Measurements from ENCODE around the gene TLN1.
A peak's percentile ranks its signal among the peaks of the same experiment; 100 is the strongest.

The TLN1 gene

DNA sequence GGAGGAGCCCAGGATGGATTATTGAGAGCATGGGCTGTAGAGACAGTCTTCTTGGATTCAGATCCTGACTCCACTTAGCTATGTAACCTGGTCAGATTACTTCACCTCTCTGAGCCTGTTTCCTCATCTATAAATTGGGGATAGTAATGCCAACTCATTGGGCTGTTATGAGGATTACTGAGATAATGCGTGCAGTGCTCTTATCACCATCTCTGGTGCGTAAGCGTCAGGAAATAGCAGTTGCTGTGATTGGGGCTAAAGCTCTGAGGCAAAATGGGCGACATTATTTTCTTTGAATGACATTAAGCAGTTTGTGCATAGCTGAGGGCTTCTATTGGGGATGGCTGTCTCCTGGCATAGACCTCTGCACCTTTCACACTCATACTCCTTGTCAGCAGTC lies 23.1 kb upstream of the TLN1 start:
- DNase-seq (ENCODE audit: low read depth, low spot score) = no peak

DNA sequence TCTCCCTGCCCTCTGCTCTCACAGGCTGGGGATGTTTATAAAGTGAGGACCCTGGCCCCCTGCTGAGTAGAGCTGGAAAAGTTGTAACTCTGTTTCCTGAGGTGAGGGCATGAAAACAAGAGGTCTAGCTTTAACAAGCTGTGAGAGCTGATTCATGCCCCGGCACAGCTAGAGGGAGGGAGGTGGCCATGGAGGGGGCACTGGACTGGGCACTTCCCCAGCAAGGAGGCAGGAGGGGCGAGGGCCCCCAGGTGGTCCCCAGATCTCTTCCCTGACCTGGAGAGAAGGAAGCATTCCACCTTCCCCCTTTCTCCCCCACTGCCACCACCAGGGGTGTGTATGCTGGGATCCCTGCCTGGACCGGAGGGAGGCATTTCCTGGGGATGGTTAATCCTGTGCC lies 22.3 kb upstream of the TLN1 start, which contains the start of gene MSMP:
Gene MSMP (minus strand): TSS at position 13 of the 400 bp plus-strand sequence. CDS start 147 bp downstream, outside the sequence.
- DNase-seq (ENCODE audit: low read depth, low spot score) = no peak

DNA sequence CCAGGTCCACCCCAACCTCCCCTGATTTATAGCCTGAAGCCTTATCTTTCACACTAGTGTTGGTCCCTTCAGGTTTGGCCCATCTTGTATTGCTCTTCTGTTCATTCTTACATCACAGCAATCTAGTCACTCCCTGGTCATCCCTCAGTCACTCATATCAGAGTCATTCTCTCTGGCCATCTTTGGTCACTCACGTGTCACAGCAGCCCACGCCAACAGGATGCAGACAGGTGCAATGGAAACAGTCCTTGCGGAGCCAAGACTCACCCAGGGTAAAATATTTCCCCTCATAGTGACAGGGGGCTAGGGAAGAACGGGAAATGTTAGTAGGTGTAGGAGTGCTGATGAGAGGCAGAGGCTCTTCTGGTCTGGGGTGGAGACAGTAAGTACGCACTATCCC lies 21.5 kb upstream of the TLN1 start:
- DNase-seq (ENCODE audit: low read depth, low spot score) = no peak

DNA sequence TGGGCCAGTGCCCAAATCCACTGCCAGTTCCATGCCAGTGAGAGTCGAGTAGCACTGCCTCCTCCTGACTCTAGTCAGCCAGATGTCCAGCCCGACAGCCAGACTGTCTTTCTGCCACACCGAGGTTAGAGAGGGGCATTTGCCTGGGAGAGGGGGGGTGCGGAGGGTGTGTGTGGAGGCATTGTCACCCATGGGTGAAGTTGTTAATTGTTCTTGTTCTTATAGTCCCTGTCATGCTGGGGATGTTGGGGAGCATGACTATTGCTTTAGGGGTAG lies 18.2 kb upstream of the TLN1 start:
- no peak for DNase-seq (ENCODE audit: low read depth, low spot score)

DNA sequence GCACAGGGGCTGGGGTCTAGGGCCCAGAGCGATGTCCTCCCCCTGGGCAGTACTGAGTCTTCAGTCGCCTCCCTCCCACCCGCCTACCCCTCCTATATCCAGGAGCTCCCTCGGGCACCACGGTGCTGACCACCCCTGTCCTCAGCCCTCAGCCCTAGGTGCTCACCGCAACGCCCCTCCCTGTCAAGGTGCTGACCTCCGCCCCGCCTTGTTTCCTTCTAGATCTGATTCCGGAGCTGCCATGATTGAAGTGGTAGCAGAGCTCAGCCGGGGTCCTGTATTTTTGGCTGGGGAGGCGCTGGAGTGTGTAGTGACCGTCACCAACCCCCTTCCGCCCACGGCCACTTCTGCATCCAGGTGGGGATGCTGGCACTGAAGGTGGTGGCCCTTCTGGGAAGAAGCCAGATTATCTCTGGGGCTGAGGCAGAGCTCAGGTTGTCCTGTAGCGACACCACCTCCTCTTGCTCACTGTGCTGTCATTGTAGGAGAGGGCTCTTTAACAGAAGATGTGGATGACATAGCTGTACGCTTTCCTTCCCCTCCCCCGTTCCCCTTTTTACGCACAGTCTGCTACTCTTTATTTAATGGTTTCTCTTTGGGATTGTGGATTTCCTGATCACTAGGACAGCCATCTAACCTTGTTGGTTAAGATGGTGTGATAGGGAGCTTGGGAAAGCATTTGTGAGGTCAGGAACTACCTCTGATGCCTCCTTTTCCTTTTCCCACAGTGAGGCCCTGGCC lies 17.7 kb upstream of the TLN1 start:
- DNase-seq (ENCODE audit: low read depth, low spot score) = no peak

DNA sequence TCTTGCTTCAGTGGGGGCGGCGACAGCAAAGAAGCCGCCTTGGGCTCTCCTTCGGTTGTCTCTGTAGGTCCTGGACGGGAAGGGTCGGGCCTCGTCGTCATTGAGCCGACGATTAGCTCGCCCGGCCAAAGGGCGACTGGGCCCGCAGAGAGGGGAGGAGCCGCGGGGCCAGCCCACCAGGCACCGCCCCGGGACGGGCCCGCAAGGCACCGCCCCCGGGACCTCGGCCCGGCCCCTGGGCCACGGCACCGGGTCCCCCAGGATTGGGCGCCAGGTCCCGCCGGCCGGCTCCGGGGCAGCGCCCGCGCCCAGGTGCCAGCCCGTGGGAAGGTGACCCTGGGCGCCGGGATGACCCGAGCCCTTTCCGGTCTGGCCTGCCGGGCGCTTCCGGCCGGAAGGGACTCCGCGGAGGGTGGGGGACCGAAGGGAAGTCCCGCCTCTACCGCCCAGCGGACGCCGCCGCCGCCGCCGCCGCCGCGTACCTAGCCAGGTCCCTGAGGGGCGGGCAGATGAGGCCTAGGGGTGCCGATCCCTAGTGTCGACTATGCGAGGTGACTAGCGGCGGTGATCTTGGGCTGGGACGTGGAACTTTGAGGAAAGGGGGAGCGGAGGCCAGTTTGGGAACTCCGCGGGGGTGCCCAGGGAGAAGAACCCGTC lies 17.0 kb upstream of the TLN1 start, which contains the start of the genes GBA2 and RGP1:
Gene GBA2 (minus strand): TSS at position 371 of the 657 bp plus-strand sequence. CDS start 524 bp downstream, outside the sequence.
Gene RGP1 (plus strand): TSS at position 430 of the 657 bp plus-strand sequence. CDS start 469 bp downstream, outside the sequence.
- DNase-seq (ENCODE audit: low read depth, low spot score) = peak; percentile 78

DNA sequence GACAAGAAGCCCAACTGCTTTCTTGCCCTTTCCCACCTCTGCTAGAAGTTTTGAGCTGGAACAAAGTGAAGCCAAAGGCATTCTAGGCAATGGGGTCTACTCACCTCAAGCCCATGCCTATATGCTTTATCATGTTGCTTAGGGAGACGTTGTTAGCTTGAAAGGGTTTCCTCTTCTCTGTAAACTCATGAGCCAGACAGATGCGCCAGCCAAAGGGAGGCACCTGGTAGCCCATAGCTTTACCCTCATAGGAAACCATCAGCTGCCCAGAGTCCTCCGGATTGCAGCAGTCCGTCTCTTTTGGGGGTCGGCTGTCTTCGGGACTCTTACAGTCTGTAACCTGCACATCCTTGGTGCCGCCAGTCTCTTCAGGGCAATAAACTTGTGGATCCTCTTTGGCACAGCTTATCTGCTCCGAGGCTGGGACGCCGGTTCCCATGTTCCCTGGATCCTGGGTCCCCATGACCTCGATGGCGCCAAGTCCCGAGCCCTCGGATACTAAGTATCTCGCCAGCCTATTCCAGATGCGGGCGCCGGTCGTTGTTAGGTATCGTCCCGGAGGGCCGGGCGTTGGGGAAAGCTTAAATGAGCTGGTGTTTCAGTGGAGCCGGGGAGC lies 16.4 kb upstream of the TLN1 start:
- no peak for DNase-seq (ENCODE audit: low read depth, low spot score)

DNA sequence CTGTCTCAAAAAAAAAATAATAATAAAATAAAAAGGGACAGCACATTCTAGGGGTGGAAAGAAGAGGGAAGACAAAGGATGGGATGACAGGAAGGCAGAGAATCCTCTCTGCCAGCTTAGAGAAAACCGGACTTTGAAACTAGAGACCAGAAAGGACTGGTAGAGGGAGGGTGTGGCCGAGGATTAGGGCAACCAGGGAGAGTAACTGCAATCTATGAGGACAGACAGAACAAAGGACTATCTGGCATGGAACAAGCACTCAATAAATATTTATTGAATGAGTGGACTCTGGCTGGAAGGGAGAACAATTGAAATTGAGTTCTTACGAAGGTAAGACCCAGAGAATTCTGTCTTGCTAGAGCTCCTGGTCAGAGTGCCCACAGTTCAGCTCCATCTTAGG lies 14.6 kb upstream of the TLN1 start:
- DNase-seq (ENCODE audit: low read depth, low spot score) = no peak

DNA sequence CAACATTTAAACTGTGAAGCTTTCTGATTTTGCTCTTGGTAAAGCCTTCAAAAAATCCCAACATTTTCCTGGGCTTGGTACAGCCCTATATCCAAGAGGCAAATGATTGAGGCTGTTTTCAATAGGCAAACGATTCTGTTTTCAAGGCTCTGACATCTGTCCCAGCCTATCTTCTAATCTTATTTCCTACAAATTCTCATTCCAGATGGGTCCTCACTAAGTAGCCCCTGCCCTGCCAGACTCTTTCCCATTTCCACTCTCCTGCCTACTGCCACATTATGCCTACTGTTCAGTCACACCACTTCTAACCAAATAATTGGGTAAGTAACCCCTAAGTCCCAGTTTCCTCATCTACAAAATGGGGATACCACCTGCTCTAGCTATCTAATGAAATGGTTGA lies 13.6 kb upstream of the TLN1 start:
- no peak for DNase-seq (ENCODE audit: low read depth, low spot score)

DNA sequence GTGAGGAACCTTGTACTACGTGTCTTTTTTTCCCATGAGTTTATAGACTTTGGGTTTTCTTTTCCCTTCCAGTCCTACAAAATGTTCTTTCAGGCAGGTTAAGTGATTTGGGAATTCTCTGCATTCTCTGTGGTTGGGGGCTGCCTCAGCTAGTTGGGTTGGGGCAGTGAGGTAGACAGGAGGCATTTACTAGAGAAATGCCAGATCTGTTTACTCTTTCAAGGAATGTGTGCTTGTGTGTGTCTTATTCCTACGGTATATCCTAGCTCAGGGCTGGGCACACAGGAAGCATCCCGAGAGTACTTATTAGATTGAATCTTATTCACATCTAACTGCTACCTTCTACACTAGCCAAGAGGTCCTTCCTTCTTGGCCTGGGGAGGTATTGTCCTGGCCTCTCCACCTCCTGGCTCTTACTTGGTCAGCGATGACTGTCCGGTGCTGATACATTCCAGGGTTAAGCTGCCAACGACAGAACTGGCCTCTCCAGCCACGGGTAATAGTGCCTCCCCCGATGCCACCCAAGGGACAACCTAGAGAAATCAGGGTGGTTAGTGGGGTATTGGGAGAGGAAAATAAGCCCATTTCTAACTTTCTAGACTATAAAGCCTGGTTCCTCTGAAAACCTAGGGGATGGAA lies 12.0 kb upstream of the TLN1 start:
- no peak for DNase-seq (ENCODE audit: low read depth, low spot score)

DNA sequence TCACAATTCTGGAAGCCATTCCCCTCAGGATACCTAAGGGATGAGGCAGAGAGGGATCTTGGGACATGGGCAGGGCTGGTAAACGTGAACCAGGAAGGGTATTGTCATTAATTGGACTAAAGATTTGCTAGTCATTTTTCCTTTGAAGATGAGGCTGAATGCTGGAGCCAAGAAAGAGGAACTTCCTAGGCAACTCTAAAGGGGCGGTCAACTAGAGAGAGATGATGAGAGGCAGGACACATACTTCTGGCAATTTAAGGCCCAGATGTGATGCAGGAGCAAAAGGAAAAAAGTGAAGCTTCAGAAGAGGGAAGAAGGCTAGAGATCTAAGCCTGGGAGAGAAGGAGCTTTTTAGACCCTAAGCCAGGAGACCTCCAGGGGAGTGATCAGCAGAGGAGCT lies 11.5 kb upstream of the TLN1 start:
- DNase-seq (ENCODE audit: low read depth, low spot score) = no peak

DNA sequence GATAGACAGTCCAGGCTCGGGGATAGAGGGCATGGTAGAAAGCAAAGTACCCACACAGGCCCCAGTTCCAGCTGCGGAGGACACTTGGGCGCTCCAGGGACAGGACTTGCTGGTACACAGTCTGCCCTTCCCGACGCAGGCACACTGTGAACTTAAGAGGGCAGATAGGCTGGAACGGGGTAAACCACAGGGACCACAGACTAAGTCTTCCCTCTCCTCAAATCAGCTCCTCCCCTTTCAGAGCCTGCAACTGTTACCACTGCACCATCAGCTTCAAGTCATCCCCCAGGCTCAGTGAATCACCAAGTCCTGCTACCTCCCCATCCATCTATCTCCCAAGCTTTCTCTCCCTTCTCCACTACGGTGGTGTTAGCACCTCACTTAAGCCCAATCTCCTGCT lies 9.7 kb upstream of the TLN1 start:
- DNase-seq (ENCODE audit: low read depth, low spot score) = no peak

DNA sequence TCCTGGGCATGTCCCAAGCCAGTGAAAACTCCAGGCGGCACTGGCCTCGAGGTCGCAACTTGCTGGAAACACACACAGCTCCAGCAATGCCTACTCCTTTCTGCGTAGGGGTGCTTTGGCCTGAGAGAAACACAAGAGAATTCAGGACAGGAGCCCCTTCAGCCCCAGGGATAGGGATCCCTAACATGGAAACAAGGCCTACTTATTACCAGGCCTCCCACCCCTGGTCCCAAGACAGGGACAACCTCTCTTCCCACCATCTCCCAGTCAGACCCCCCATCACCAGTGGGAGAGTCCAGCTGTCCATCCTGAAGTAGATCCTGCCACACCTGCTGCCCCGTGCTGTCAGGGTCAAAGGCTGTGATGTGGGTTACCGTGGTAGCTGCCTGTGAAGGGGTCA lies 8.2 kb upstream of the TLN1 start:
- DNase-seq (ENCODE audit: low read depth, low spot score) = no peak

DNA sequence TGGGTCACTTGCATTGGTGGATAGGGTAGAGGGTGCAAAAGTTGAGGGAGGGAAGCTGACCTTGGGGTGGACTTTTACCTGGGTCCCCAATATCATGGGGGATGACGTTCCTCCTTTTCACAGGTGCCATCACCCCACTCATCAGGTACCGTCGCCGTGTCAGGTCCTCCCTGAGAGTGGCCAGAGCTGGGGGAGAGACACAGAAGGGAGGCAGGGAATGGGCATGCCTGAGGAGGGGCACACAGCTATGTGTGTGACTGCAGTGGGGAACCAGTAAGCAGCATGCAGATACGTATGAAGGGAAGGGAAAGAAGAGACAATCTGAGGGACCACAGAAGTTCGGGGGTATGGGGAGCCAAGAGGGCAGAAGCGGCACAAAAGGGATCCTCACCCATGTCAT lies 6.9 kb upstream of the TLN1 start:
- no peak for DNase-seq (ENCODE audit: low read depth, low spot score)

DNA sequence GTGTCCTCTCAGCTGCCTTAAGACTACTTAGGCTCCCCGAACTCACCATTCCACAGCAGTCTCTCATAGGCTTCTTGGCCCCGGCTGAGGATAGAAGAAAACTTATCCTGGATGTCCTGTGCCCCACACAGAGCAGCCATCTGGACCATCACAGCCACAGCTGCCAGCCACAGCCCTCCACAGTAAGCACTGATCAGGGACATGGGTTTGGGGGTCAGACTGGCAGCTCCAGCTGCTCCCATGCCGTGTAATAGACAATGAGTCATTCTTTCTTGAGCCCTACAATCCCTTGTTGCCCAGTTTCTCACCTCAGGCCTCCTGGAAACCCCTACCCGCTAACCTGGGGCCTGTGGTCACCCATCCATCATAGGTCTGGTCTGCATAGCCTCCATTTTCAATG lies 6.2 kb upstream of the TLN1 start:
- DNase-seq (ENCODE audit: low read depth, low spot score) = no peak

DNA sequence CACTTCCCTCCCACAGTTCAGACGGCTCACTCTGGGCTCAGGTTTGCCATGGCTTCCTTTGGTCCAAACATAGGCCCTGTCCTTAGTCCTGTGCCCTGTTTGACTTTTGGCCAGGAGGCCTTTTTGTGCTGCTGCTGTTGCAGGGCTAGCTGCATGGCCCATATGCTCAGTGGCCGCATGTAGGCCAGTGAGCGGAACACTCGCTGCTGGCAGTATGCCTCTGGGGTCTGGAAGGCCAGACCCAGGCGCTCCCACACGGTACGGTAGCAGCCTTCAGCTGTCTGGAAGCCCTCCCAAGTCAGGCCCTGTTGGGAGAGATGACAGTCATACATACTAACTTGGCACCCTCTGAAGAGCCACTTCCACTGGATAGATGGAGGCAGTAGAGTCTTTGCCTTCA lies 5.1 kb upstream of the TLN1 start:
- DNase-seq (ENCODE audit: low read depth, low spot score) = no peak

DNA sequence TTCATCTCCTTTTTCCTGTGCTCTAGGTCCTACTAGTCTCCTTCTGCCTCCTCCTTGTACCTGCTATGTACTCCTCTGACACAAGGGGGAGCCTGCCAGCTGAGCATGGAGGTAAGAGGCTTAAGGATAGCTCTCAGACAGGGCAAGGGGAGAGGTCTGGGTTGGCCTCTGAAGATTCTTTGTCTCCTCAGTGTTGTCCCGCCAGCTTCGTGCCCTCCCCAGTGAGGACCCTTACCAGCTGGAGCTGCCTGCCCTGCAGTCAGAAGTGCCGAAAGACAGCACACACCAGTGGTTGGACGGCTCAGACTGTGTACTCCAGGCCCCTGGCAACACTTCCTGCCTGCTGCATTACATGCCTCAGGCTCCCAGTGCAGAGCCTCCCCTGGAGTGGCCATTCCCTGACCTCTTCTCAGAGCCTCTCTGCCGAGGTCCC lies 4.2 kb upstream of the TLN1 start:
- DNase-seq (ENCODE audit: low read depth, low spot score) = peak; percentile 88

DNA sequence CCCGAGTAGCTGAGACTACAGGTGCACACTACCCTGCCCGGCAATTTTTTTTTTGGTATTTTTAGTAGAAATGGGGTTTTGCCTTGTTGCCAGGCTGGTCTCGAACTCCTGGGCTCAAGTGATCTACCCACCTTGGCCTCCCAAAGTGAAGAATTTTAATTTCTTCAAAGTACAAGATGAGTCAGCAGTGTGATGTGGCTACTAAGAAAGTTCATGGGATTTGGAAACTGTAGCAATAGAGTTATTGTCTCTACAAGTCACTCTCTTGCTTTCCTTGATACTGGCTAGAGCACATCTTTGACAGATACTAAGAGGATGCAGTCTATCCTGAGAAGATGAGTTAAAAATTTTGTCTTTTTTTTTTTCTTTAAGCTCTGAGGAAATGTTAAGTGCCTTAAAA lies 2.1 kb upstream of the TLN1 start:
- DNase-seq (ENCODE audit: low read depth, low spot score) = no peak

DNA sequence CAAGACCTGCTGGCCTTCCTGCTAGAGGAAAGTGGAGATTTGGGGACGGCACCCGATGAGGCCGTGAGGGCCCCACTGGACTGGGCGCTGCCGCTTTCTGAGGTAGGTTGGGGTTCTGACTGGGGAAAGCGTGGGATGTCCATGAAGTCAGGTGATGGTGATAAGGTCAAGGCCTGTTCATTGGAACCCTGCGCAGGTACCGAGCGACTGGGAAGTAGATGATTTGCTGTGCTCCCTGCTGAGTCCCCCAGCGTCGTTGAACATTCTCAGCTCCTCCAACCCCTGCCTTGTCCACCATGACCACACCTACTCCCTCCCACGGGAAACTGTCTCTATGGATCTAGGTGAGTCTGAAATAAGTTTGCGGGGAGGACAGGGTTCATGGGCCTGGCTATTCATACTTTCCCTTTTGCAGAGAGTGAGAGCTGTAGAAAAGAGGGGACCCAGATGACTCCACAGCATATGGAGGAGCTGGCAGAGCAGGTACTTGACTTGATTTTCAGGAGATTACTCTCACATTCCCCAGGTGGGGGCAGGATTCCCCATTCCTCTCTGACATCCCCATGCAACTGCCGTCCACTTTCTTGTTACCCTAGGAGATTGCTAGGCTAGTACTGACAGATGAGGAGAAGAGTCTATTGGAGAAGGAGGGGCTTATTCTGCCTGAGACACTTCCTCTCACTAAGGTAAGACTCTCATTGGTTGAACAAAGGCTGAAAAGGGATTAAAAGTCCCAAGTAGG lies 976 bp upstream of the TLN1 start:
- DNase-seq (ENCODE audit: low read depth, low spot score) = peak; percentile 76

DNA sequence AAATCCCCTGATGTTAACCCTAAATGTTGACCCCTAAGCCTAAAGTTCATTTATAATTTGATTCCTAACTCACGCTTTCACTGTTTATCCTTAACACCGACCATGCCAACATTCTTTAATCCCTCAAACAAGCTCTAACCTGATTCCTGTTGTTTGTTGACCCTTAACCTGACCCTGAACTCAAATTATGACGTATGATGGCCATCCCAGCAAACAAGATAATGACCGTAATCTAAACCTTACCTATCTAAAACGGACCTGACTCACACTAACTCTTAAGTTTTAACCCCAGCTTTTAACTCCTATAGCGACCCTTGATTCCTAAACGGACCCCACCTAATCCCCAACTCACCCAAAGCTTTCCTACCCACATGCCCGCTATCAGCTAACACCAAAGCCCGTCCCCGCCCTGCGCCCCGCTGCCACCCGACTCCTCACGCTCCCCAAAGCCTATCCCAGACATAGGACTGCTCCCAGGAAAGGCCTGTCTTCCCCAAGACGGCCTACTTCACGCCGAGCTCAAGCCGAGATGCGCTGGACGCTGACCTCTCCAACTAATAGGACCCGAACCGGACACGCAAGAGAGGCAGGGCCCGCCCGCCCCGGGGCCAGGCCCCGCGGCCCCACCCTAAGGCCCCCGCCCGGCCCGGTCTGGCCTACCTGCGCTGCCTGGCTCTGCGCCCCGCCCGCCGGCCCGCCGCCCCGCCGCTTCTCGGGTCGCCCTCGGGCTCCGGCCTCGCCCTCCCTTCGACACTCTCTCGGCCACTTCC lies 395 bp downstream of the TLN1 start:
- peak; percentile 47 for DNase-seq (ENCODE audit: low read depth, low spot score)

DNA sequence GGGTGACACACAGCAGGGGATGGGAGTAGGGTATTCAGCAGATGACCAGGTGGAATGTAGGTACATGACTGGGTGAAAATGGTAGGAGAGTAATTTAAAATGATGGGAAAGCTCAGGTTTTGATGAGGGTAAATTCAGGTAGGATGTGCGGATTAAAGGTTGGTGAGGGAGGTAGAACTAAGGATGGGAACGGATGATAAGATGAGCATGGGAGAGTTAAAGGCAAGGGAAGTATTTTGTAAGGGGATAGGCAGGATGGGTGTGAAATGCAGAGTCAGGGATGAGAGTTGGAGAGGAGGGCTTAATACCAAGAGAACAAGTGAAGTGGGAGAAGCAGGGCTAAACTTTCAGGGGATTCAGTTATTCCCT lies 1.5 kb downstream of the TLN1 start:
- DNase-seq (ENCODE audit: low read depth, low spot score) = no peak

All from ELF-1 (cell line).